ENCODE results near the gene APCDD1L.

DNA sequence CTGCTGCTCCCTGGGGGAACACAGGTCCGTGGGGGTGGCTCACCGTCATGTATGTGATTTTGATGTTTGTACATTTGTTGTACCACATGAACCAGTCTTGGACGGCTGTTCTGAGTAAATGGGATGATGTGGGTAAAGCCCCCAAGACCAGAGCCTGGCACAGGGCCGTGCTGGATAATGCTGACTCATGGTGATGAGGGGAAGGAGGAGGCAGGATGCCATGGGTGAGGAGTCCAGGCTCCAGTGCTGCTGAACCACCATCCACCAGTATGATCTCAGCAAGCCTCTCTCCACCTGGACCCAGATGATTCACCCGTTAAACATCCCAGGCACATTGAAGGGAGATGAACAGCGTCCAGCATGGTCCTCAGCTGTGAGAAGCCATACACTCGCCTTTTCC, 9.6 kb upstream of the APCDD1L start:
- TF ChIP-seq, protein P1, sequence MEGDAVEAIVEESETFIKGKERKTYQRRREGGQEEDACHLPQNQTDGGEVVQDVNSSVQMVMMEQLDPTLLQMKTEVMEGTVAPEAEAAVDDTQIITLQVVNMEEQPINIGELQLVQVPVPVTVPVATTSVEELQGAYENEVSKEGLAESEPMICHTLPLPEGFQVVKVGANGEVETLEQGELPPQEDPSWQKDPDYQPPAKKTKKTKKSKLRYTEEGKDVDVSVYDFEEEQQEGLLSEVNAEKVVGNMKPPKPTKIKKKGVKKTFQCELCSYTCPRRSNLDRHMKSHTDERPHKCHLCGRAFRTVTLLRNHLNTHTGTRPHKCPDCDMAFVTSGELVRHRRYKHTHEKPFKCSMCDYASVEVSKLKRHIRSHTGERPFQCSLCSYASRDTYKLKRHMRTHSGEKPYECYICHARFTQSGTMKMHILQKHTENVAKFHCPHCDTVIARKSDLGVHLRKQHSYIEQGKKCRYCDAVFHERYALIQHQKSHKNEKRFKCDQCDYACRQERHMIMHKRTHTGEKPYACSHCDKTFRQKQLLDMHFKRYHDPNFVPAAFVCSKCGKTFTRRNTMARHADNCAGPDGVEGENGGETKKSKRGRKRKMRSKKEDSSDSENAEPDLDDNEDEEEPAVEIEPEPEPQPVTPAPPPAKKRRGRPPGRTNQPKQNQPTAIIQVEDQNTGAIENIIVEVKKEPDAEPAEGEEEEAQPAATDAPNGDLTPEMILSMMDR (IDR thresholded peaks at IDR 0.05): no peak
- no peak for TF ChIP-seq POLR2A (IDR thresholded peaks at IDR 0.05)

All from heart left ventricle (tissue), 13 donors.